Measurements from ENCODE around the gene DMXL2. TPM values are rescaled to one million over a fixed set of nuclear protein-coding genes. Genes with fewer than 3 reads are reported as not detected.

The DMXL2 gene
- total RNA-seq, 6 experiments from 2014 or later: 8.8 to 16.1 (median 12.7) TPM

- Histone ChIP-seq H3K27ac (no peak overlapping the region), H3K4me3 (no peak overlapping the region), H3K36me3 (no peaks in the 10 kb centered on the region), H3K9me3 (no peaks in the 10 kb centered on the region), H3K27me3 (no peaks in the 10 kb centered on the region), H3K4me1 (no peaks in the 10 kb centered on the region)
- ATAC-seq (peak in 1 of 4 donors; percentile 45), DNase-seq (no peak)
- intact Hi-C loops (cut with DNase I): no loop called here
- TF ChIP-seq POLR2A (IDR thresholded peaks at IDR 0.05) (no peak), CTCF (IDR thresholded peaks at IDR 0.05) (peak; percentile 45 to 67 (median 58))
- WGBS (ENCODE audit: insufficient coverage, low coverage, low lambda C conversion rate, missing lambda C conversion rate): 4% methylated on average over 1 of the region's 1 CpG
Measured at GRCh38 chr15:51536965-51537574, 85.5 kb downstream of the DMXL2 start.

- ATAC-seq (no peak), DNase-seq (no peak)
- Histone ChIP-seq H3K4me3 (no peak overlapping the region), H3K4me1 (no peaks in the 10 kb centered on the region), H3K36me3 (no peaks in the 10 kb centered on the region), H3K27me3 (no peaks in the 10 kb centered on the region), H3K27ac (no peak overlapping the region), H3K9me3 (no peaks in the 10 kb centered on the region)
- 87% methylated on average over 4 of the region's 4 CpGs for WGBS (ENCODE audit: insufficient coverage, low coverage, low lambda C conversion rate, missing lambda C conversion rate)
- TF ChIP-seq CTCF (IDR thresholded peaks at IDR 0.05) (no peak), POLR2A (IDR thresholded peaks at IDR 0.05) (no peak)
- intact Hi-C loops (cut with DNase I): no loop called here
Measured at GRCh38 chr15:51533672-51534398, 88.7 kb downstream of the DMXL2 start.

GRCh38 chr15:51526955-51527354, 95.6 kb downstream of the DMXL2 start:
- TF ChIP-seq CTCF (IDR thresholded peaks at IDR 0.05) (no peak), POLR2A (IDR thresholded peaks at IDR 0.05) (no peak)

GRCh38 chr15:51524376-51524775, 98.2 kb downstream of the DMXL2 start:
- no peaks in the 10 kb centered on the region for H3K9me3 ChIP-seq
- DNase-seq (no peak), ATAC-seq (no peak)
- no peaks in the 10 kb centered on the region for H3K4me1 ChIP-seq
- H3K27me3 ChIP-seq: no peaks in the 10 kb centered on the region
- no peaks in the 10 kb centered on the region for H3K36me3 ChIP-seq
- no peak overlapping the region for H3K4me3 ChIP-seq
- 94% methylated on average over 5 of the region's 5 CpGs for WGBS (ENCODE audit: insufficient coverage, low coverage, low lambda C conversion rate, missing lambda C conversion rate)
- intact Hi-C loops (cut with DNase I): no loop called here
- TF ChIP-seq POLR2A (IDR thresholded peaks at IDR 0.05): no peak
- no peak for TF ChIP-seq CTCF (IDR thresholded peaks at IDR 0.05)
- no peak overlapping the region for H3K27ac ChIP-seq

More at GRCh38 chr15:51526955-51527354, 95.6 kb downstream of the DMXL2 start:
- no peak overlapping the region for H3K27ac ChIP-seq
- H3K27me3 ChIP-seq: no peaks in the 10 kb centered on the region
- 100% methylated on average over 3 of the region's 5 CpGs for WGBS (ENCODE audit: insufficient coverage, low coverage, low lambda C conversion rate, missing lambda C conversion rate)
- no peak overlapping the region for H3K4me3 ChIP-seq
- H3K9me3 ChIP-seq: no peaks in the 10 kb centered on the region
- DNase-seq (no peak), ATAC-seq (no peak)
- H3K36me3 ChIP-seq: no peaks in the 10 kb centered on the region
- no peaks in the 10 kb centered on the region for H3K4me1 ChIP-seq
- intact Hi-C loops (cut with DNase I): no loop called here
